GM21447 (cell line): ENCODE results near the gene JMJD1C.
A peak's percentile ranks its signal among the peaks of the same experiment; 100 is the strongest.
"Not testable (repeated sequence)": the region's sequence is repeated elsewhere in the genome, so short reads cannot be mapped to it uniquely, and the experiment has no call there.

ENCODE experiments used
- ATAC-seq: cut with Tn5 transposase; IDR thresholded peaks from one replicate; pipeline ENCODE4 v1.9.1; 2021; ENCODE audit not compliant: unreplicated experiment

The JMJD1C gene

DNA sequence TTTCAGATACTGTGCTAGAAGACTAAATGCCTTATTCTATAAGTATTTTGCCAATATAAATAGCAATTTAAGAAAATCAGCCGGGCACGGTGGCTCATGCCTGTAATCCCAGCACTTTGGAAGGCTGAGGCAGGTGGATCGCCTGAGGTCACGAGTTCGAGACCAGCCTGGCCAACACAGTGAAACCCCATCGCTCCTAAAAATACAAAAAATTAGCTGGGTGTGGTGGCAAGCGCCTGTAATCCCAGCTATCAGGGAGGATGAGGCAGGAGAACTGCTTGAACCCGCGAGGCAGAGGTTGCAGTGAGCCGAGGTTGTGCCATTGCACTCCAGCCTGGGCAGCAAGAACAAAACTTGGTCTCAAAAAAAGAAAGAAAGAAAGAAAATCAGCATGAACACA, 230.6 kb downstream of the JMJD1C start:
- ATAC-seq, result not testable (repeated sequence)

- no peak for ATAC-seq
Measured at GRCh38 chr10:63229161-63229560, 236.6 kb downstream of the JMJD1C start.

- no peak for ATAC-seq
Measured at GRCh38 chr10:63228237-63228636, 237.5 kb downstream of the JMJD1C start.

DNA sequence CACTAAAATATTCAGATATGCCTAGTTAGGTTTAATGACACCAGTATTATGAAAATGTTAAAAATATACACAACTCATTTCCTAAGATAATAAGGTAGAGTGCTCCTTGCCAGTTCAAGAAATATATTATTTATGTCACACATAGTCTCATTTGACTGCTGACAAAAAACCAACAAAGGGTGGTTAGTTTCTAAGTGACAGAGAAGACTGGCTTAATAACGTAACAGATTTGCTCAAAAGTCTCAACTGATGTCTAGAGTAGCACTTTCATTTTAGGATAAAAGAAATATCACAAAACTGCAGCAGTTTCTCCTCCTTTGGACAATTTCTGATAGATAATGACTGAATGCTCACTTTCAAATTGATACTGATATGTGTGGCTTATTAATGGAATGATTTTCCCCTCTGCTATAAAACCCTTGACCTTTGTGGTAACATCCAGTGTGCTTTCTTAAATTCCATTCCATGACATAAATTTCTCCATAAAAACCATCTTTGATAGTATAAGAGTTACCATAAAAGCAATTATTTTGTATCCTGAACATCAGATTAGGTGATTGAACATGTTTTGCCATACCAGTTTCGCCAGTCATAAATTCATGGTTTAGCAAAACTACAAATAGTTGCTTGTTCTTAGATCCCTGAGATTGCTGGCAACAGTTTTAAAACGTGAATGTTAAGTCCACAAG, 238.4 kb downstream of the JMJD1C start:
- ATAC-seq, result peak; percentile 63

GRCh38 chr10:63224241-63224640, 241.5 kb downstream of the JMJD1C start:
- no peak for ATAC-seq

GRCh38 chr10:63221950-63222349, 243.8 kb downstream of the JMJD1C start:
- ATAC-seq, result no peak

DNA sequence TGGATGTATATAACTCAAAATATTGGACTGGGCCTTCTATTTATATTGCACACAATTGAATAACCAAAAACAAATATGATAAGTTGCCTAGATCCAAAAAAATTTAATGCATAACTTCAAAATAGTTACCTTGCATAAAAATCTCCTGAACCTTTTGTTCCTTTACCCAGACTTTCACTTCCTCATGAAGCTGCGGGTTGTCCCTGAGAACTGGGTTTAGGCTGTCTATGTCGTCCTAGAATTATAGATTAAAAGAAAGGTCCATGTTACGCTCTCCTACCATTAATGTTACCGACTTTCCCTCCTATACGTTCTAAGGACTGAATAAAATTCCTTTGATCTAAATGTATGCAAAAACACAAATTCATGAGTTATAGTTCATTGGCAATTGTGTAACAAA, 246.0 kb downstream of the JMJD1C start:
- no peak for ATAC-seq

DNA sequence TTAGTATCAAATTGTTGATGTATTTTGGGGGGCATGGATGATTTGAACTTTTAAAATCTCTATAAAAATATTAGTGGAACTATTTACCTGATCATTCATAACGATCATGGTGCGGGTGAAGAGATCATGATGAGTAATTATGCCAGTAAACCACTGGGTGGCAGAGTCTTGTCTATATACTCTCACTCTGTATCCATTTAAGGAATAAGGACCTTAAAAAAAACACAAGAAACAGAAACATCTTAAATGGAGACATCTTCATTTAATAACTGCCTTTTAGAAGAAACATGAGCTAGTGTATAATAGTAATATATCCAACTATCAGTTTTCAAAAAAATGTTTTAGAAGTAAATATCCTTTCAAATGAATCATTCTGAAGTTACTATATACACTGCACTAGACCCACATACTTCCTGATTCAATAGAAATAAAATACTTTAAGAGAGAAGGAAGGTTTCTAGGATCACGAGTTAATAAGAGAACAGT, 248.6 kb downstream of the JMJD1C start:
- ATAC-seq, result peak; percentile 73

GRCh38 chr10:63214571-63214970, 251.2 kb downstream of the JMJD1C start:
- ATAC-seq, result no peak

- no peak for ATAC-seq
Measured at GRCh38 chr10:63213489-63213888, 252.3 kb downstream of the JMJD1C start.

- no peak for ATAC-seq
Measured at GRCh38 chr10:63210611-63211196, 255.1 kb downstream of the JMJD1C start.

DNA sequence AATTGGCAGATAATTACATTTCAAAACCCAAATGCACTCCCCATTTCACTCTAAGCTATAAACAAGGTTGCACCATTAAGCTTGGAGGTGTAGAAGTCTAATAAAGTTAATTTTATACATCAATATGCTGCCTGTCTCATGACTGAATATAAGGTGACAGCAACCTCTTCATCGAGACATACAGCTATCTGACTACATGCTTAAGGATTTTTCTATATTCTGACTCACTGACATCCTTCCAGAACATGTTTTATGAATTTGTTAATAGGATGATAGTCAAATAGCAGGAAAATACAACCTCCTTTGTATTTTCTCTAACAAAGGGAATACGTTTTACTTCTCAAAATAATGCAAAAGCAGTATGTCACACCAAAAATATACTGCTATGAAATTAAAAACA, 256.1 kb downstream of the JMJD1C start:
- ATAC-seq, result no peak

DNA sequence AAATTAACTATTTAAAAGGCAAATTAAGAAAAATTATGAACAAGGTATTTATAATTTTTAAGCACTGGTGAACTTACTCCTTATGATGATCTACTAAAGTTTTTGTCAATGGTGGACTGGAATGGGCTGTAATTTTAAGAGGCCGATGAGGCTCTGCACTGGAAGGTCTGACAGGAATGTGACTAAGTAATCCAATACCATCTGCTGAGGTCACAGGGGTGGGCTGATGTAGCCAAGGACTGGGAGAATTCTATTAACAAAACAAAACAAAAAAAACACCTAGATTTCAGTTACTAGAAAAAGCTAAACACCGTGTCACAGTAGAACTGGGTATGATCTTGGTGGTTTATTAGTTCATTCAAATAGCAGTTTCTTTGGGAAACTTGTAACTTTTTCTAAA, 256.8 kb downstream of the JMJD1C start:
- ATAC-seq, result no peak

DNA sequence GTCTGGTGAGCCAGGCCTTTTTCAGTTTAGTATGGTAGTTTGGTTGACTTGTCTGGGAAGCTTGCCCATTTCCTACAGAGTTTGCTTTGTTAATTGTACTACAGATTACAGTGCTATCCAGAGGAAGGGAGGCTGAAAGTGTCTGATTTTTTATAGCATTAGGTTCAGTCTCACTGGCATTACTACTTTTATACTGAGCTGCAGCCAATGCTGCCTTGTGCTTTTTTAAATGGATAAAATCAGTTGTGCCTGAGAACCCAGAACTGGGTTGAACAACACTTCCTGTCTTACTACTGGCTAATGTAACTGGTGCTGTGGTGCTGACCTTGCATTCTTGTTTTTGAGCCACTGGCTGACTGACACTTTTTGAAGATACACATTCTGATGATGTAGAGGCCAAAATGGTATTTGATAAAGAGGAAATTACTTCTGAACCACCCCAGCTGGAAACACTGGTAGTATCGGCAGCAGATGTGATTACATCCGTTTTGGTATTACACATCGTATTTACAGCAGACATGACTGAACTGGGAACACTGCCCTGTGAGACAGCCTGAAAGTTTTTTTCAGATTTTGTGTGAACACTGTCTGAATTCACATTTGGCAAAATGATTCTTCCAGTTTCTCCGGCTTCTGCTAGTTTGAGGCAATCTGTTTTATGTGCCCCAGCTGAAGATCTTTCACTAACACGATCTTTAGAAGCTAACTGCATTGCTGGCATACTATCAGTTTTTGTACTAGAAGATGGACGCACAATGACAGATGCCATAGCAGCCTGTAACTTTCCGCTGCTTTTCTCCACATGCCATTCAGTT, 258.6 kb downstream of the JMJD1C start:
- peak; percentile 31 for ATAC-seq

DNA sequence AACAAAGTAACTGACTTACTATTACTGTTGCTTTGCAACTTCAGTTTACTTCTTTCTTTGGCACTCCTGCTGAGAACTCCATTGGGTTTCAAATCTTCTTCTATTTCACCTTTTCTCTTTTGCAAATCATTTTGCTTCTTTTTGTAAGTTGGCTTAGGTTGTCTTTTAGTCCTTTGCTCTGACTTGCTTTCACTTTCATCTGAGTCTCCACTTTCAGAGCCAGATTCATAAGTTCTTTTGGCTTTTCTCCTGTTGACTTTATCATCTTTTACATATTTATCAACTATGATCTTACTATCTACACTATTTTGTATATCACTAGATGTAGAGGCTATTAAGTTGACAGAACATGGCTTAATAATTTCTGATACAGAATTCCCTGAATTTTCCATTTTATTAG, 259.2 kb downstream of the JMJD1C start:
- ATAC-seq, result no peak

GRCh38 chr10:63205421-63205820, 260.4 kb downstream of the JMJD1C start:
- ATAC-seq, result no peak

DNA sequence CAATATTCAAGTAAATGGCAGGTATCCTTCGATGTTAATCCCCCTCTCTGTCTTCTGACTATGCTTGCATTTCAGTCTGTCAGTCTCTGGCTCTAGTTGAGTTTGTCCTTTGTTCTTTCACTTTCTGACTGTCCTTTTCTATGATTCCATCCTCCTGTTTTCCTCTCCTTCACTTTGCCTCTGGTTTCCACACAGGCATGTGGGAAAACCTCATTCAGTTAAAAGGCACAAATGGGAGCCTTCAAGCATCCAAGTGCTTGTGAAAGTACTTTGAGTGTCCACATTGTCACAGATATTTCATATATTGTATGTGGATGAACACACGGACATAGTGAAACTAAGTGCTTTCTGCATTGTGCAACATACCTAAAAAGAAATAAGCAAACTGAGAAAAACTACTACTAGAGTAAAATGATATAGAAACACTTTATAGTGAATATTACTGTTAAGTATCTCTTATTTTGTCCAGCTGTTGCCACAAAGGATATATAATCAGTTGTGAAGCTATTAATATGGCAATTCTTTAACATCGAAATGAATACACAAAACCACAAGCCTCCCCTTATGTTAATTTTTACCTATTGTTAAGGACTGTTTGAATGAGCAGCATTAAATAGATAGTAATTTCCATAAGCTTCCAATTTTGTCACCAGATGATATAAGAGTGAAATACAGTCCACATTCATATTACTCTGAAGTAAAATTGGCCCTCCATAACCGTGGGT, 260.9 kb downstream of the JMJD1C start:
- ATAC-seq, result peak; percentile 40

DNA sequence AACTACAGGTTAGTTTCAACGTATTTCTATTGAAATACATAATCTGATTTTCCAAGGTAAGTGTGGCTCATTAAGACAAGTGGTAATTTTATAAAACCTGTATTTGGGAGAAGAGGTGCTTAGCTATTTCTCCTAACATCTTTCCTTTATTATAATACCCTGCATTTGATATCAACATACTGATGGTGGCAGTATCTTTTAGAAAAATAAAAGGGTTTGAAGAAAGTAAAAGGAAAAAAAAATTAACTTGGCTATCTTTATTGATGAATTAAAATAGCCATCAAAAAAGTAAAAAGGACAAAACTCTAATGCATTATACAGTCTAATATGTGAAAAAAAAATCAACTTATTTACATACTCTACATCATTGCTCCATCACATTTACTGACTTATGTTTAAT, 264.7 kb downstream of the JMJD1C start:
- no peak for ATAC-seq

GRCh38 chr10:63200431-63200830, 265.3 kb downstream of the JMJD1C start:
- ATAC-seq, result no peak

DNA sequence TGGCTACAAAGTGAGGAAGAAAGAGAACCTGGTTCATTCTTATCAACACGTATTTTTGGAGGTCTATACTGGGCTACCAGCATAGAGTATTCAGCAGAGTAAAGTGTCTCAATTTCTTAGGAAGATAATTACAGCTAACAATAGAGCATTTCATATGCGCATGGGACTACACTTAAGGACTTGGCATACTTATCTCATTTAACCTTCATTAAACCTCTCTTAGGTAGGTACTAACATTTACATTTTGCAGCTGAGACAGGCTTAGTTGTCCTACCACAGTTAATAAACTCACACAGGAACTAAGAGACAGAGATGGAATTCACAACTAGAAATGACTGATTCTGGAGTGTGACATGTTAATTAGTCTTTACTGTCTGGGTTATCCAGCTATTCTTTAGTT, 266.1 kb downstream of the JMJD1C start:
- ATAC-seq, result no peak

DNA sequence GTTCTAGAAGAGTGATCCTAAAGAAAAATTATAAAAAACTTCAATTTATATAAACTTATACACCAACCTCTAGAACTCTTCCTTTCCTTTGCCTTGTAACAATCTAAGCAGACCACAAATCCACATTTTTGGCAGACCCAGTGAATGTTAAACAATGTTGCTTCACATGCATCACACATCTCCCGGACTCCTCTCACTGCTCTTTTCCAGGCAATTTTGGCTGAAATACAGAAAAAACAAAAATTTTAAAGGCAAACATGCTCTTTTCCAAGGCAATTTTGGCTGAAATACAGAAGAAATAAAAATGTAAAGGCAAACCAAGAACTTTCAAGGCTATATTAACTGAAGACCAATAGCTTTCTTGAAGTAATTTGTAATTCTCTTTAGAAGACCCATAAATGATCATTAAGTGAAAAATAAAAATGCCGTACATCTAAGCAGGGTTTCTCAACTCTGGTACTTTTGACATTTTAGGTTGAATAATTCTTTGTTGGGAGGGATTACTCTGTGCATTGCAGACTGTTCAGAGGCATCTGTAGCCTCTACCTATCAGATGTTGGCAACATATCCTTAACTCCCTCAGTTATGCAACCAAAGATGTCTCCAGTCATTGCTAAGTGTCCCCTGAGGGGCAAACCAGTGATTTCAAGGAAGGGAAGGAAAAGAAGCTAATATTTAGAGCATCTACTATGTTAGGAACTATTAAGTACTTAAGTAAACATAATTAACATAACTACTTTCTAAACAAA, 268.3 kb downstream of the JMJD1C start:
- ATAC-seq, result no peak
